Activated CD8-positive, alpha-beta memory T cell treated with anti-CD3 and anti-CD28 coated beads, Interleukin-2, amount 10 ng/mL, durations not matched to agents 7 days and 5 days (primary cell): ENCODE results near the gene DUSP7. TPM values are rescaled to one million over a fixed set of nuclear protein-coding genes. Genes with fewer than 3 reads are reported as not detected.

Experiments used
- ATAC-seq: fragments of 150-1000 bp; cut with Tn5 transposase; one replicate; pipeline ENCODE4 v1.10.0; 2021; ENCODE audit warnings: moderate library complexity
- CTCF ChIA-PET: fragments of 350-600 bp; sonication (Branson Sonifier 250); formaldehyde crosslinking; loops from one replicate; lab custom pipeline; 2021; ENCODE audit warnings: antibody characterized with exemption; lab: Charles Lee
- DNase-seq: peaks from one replicate; pipeline ENCODE4 v3.0.0-alpha.2; 2020
- H3K27ac Mint-ChIP-seq: one replicate; pipeline ENCODE4 v1.8.0; 2021; ENCODE audit warnings: mild to moderate bottlenecking, mixed read lengths
- H3K27me3 Mint-ChIP-seq: one replicate; pipeline ENCODE4 v1.8.0; 2021; ENCODE audit warnings: mixed read lengths
- H3K36me3 Mint-ChIP-seq: one replicate; pipeline ENCODE4 v1.8.0; 2021; ENCODE audit warnings: mild to moderate bottlenecking, mixed read lengths
- H3K4me1 Mint-ChIP-seq: one replicate; pipeline ENCODE4 v1.8.0; 2021; ENCODE audit warnings: mixed read lengths
- H3K4me3 Mint-ChIP-seq: one replicate; pipeline ENCODE4 v1.8.0; 2021; ENCODE audit warnings: mild to moderate bottlenecking, moderate library complexity, mixed read lengths
- H3K9me3 Mint-ChIP-seq: one replicate; pipeline ENCODE4 v1.8.0; 2022; ENCODE audit warnings: low read depth, mixed read lengths
- total RNA-seq, 2 experiments: library from RNA; stranded (reverse); gene quantifications; one replicate each; pipeline ENCODE4 v1.2.3, GENCODE V29; 2021

The DUSP7 gene
- total RNA-seq, 2 experiments from 2014 or later: 24.2 to 29.3 TPM

DNA sequence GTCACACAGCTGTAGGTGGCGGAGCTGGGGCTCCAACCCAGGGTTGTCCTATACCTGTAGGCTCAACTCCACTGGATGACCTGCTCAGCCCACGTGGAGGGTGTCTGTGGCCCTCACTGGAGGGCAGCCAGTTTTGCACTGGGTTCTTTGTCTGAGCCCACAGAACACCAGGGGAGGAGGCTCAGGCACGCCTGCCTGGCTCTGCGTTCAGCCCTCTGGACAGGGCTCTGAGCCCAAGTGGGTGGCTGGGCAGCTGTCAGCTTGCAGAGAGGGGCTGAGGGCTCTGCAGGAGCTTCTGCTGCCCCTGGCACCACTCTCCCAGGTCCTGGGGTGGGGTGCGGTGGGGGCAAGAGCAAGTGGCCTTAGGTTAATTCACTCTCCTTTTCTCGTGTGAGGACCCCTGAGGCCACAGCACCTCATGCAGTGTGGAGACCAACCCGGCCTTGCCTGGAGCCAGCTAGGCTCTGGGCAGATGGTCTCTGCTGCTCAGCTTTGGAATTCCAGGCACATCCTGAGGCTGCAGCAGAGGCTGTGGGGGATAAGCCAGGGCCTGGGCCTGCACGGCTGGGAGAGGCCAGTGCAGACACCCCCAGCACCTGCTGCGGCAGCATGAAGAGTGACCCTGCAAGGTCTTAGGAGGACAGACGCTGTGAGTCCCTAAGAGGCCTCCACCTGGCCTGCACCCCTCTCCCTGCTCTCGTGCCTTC, 23.5 kb downstream of the DUSP7 start:
- Mint-ChIP-seq H3K4me1 (no peaks in the 10 kb centered on the region), H3K9me3 (no peaks in the 10 kb centered on the region), H3K4me3 (no peak overlapping the region), H3K27me3 (no peaks in the 10 kb centered on the region), H3K27ac (no peak overlapping the region), H3K36me3 (no peaks in the 10 kb centered on the region)
- CTCF ChIA-PET: interaction anchor here (1.1 kb wide), 1 partner anchor 20 kb away, joined by 3 read pairs; no protein-coding TSS in a partner anchor
- ATAC-seq (no peak), DNase-seq (no peak)

- Mint-ChIP-seq H3K4me3 (no peak overlapping the region), H3K27me3 (no peaks in the 10 kb centered on the region), H3K27ac (no peak overlapping the region), H3K9me3 (no peaks in the 10 kb centered on the region), H3K4me1 (no peaks in the 10 kb centered on the region), H3K36me3 (no peaks in the 10 kb centered on the region)
- no peak for DNase-seq
- no peak for ATAC-seq
- CTCF ChIA-PET: interaction anchor here (0.9 to 1.7 kb wide), 3 partner anchors 21 to 58 kb away, joined by 3 to 6 read pairs (median 3); partner anchors contain the start of gene ABHD14B
Measured at GRCh38 chr3:52031896-52032295, 24.5 kb downstream of the DUSP7 start.

DNA sequence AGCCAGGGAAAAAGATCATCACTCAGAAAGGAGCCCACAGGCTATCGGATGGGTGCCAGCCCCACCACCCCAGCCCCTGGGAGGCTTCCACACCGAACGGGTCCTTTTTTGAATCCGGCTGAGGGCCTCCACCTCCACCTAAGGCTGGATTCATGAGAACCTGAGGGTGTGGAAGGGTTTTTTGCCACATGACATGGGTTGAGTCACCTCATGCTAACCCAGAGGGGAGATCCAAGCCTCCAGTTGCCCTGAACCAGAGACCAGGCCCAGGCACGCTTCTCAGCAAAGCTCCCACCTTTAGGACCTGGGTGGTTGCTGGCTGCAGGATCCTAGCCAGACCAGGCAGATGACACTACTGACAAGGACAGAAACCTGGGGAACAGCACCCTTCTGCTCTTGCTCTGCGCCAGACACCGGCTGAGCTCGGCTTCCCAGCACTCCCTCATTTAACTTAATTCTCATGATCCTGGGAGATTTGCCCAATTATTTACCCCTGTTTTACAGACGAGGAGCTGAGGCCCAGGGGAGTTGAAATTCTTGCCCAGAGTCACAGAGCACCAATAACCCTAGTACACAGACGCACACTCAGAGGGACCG, 25.6 kb downstream of the DUSP7 start:
- peak; percentile 16 for ATAC-seq
- no peak overlapping the region for H3K4me3 Mint-ChIP-seq
- no peaks in the 10 kb centered on the region for H3K9me3 Mint-ChIP-seq
- no peak for DNase-seq
- CTCF ChIA-PET: interaction anchor here (1.7 kb wide), 1 partner anchor 29 kb away, joined by 6 read pairs; no protein-coding TSS in a partner anchor
- no peak overlapping the region for H3K27ac Mint-ChIP-seq
- no peaks in the 10 kb centered on the region for H3K4me1 Mint-ChIP-seq
- no peaks in the 10 kb centered on the region for H3K27me3 Mint-ChIP-seq
- no peaks in the 10 kb centered on the region for H3K36me3 Mint-ChIP-seq

GRCh38 chr3:52029535-52029934, 26.8 kb downstream of the DUSP7 start:
- no peaks in the 10 kb centered on the region for H3K4me1 Mint-ChIP-seq
- H3K36me3 Mint-ChIP-seq: no peaks in the 10 kb centered on the region
- H3K9me3 Mint-ChIP-seq: no peaks in the 10 kb centered on the region
- H3K27me3 Mint-ChIP-seq: no peaks in the 10 kb centered on the region
- DNase-seq (no peak), ATAC-seq (no peak)
- no peak overlapping the region for H3K4me3 Mint-ChIP-seq
- no peak overlapping the region for H3K27ac Mint-ChIP-seq
- CTCF ChIA-PET: interaction anchor here (0.6 to 1.5 kb wide), 4 partner anchors 15 to 221 kb away, joined by 3 to 5 read pairs (median 3); no protein-coding TSS in a partner anchor

- H3K4me1 Mint-ChIP-seq: no peaks in the 10 kb centered on the region
- CTCF ChIA-PET: interaction anchor here (0.6 to 1.5 kb wide), 4 partner anchors 14 to 222 kb away, joined by 3 to 5 read pairs (median 3); no protein-coding TSS in a partner anchor
- no peak overlapping the region for H3K4me3 Mint-ChIP-seq
- ATAC-seq (no peak), DNase-seq (no peak)
- H3K27me3 Mint-ChIP-seq: no peaks in the 10 kb centered on the region
- H3K27ac Mint-ChIP-seq: no peak overlapping the region
- H3K36me3 Mint-ChIP-seq: no peaks in the 10 kb centered on the region
- no peaks in the 10 kb centered on the region for H3K9me3 Mint-ChIP-seq
Measured at GRCh38 chr3:52029053-52029452, 27.3 kb downstream of the DUSP7 start.

- CTCF ChIA-PET: interaction anchor here (0.6 to 1.5 kb wide), 4 partner anchors 27 to 384 kb away, joined by 3 to 5 read pairs (median 3); no protein-coding TSS in a partner anchor
- H3K27me3 Mint-ChIP-seq: no peaks in the 10 kb centered on the region
- H3K27ac Mint-ChIP-seq: no peak overlapping the region
Measured at GRCh38 chr3:52028572-52028971, 27.8 kb downstream of the DUSP7 start.

DNA sequence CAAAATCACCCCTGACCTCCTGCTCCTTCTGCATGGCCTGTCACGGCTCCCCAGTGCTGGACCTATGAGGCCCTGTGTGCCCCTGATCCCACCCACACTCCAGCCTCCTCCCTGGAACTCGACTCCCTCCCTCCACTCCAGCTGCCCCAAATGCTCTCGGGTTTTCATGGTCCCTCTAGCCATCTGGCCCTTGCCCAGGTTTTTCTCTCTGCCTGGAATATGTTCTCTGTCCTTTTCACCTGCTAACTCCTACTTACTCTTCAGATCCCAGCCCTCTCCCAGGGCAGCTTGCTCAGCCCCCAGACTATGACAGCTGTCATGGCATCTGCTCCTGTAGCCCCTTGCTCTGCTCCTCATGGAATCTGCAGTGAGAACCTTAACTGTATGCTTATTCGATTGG, 30.3 kb downstream of the DUSP7 start:
- no peak for ATAC-seq
- Mint-ChIP-seq H3K4me1 (no peaks in the 10 kb centered on the region), H3K9me3 (no peaks in the 10 kb centered on the region), H3K4me3 (no peak overlapping the region), H3K27ac (no peak overlapping the region), H3K36me3 (no peaks in the 10 kb centered on the region), H3K27me3 (no peaks in the 10 kb centered on the region)
- CTCF ChIA-PET: no interaction called here
- no peak for DNase-seq

More at GRCh38 chr3:52028572-52028971, 27.8 kb downstream of the DUSP7 start:
- no peak overlapping the region for H3K4me3 Mint-ChIP-seq
- H3K9me3 Mint-ChIP-seq: no peaks in the 10 kb centered on the region
- no peaks in the 10 kb centered on the region for H3K36me3 Mint-ChIP-seq
- H3K4me1 Mint-ChIP-seq: no peaks in the 10 kb centered on the region
- ATAC-seq: no peak
- no peak for DNase-seq

DNA sequence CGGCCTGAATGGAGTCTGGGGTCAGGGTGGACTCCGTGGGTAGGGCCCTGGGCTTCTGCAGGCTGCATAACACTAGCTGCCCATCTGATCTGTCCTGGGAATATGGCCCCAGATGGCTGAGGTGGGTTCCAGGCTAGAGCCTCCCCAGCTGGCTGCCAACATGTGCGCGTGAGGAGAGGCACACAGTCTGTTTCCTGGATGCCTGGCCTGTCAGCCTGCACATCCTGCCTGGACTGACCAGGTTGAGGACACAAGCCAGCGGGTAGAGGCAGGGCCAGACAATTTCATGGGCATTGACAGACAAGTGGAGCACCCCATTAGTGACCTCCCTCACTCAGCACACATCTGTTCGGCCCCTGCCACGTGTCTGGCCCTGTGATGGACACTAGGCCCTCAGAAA, 30.9 kb downstream of the DUSP7 start:
- H3K27ac Mint-ChIP-seq: no peak overlapping the region
- H3K4me3 Mint-ChIP-seq: no peak overlapping the region
- no peaks in the 10 kb centered on the region for H3K36me3 Mint-ChIP-seq
- no peaks in the 10 kb centered on the region for H3K27me3 Mint-ChIP-seq
- DNase-seq: no peak
- no peaks in the 10 kb centered on the region for H3K9me3 Mint-ChIP-seq
- no peaks in the 10 kb centered on the region for H3K4me1 Mint-ChIP-seq
- no peak for ATAC-seq
- CTCF ChIA-PET: no interaction called here

- Mint-ChIP-seq H3K4me3 (no peak overlapping the region), H3K9me3 (no peaks in the 10 kb centered on the region), H3K27ac (no peak overlapping the region), H3K27me3 (no peaks in the 10 kb centered on the region), H3K4me1 (no peaks in the 10 kb centered on the region), H3K36me3 (no peaks in the 10 kb centered on the region)
- CTCF ChIA-PET: no interaction called here
- ATAC-seq (no peak), DNase-seq (no peak)
Measured at GRCh38 chr3:52024765-52025452, 31.5 kb downstream of the DUSP7 start.

DNA sequence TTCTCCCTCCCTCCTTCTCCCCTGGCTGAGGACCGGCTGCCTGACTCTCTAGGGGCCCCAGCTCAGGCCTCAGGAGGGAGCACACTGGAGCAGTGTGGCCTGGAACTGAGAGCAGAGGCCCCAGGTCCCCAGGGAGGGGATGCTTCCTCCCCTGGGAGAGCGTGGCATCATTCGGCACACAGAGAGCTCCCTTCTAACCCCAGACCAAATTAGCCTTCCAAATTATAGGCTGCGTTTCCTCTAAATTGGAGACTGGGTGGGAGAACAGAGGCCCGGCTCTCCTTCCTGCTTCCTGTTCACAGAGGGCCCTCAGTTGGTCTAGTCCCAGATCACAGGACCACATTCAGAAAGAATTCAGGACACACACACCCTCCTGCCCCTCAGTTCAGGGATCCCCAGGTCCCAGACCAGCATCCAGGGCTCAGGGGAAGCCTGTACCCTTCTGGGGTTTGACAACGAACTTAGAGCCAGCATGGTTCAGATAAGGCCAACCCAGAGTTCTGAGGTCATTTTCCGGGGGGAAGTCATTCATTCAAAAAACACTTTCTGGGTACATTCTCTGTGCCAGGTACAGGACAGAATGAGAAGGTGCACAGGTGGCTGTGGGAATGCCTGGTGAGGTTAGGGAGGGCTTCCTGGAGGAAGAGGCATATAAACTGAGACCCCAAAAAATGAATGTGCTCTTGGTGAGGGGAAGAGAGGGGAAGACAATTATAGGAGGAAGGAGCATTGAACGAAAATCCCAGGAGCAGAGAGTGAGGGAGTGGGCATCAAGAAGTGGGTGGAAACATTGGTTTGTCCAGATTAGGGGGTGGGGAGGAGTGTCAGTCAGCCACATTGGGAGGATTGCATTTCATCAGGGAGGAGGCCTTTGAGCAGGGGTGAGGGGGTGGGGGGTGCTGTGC, 32.3 kb downstream of the DUSP7 start:
- CTCF ChIA-PET: no interaction called here
- H3K9me3 Mint-ChIP-seq: no peaks in the 10 kb centered on the region
- no peaks in the 10 kb centered on the region for H3K27me3 Mint-ChIP-seq
- H3K27ac Mint-ChIP-seq: no peak overlapping the region
- no peak for ATAC-seq
- no peaks in the 10 kb centered on the region for H3K4me1 Mint-ChIP-seq
- no peak overlapping the region for H3K4me3 Mint-ChIP-seq
- no peak for DNase-seq
- no peaks in the 10 kb centered on the region for H3K36me3 Mint-ChIP-seq

DNA sequence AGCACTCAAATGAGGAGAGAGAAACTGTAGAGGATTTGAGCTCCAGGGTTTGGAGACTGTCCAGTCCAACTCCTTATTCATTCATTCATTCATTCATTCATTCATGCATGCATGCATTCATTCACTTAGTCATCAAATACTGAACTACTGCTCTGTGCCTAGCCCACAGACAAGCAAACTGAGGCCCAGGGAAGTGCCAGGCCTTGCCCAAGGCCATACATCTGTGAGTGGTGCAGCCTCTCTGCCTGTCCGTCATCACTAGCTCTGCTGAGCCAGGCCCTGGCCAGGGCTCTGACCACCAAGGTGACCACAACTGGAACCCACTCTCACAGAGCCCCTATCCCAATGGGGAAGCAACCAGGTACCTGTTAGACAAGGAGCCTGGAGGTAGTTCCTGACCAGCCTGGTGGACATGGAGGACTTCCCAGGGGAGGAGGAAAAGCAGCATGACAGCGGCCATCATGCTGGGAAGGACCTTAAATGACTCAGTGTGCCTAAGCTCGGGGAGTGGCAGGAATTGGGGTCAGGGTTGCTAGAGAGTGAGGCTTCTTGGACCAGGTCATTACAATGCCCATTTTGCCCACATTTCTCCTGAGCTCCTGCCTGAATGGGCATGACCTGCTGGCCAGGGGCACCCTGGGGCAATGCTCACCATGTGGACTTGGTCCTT, 33.1 kb downstream of the DUSP7 start:
- CTCF ChIA-PET: interaction anchor here (1.2 to 1.5 kb wide), 2 partner anchors 22 to 30 kb away, joined by 7 read pairs; no protein-coding TSS in a partner anchor
- Mint-ChIP-seq H3K4me1 (no peaks in the 10 kb centered on the region), H3K9me3 (no peaks in the 10 kb centered on the region), H3K4me3 (no peak overlapping the region), H3K27me3 (no peaks in the 10 kb centered on the region), H3K27ac (no peak overlapping the region), H3K36me3 (no peaks in the 10 kb centered on the region)
- DNase-seq (no peak), ATAC-seq (no peak)

- Mint-ChIP-seq H3K27ac (no peak overlapping the region), H3K36me3 (no peaks in the 10 kb centered on the region), H3K27me3 (no peaks in the 10 kb centered on the region), H3K4me3 (no peak overlapping the region), H3K9me3 (no peaks in the 10 kb centered on the region), H3K4me1 (no peaks in the 10 kb centered on the region)
- DNase-seq: no peak
- CTCF ChIA-PET: interaction anchor here (1.2 to 1.5 kb wide), 2 partner anchors 21 to 31 kb away, joined by 7 read pairs; no protein-coding TSS in a partner anchor
- no peak for ATAC-seq
Measured at GRCh38 chr3:52022323-52023100, 33.9 kb downstream of the DUSP7 start.
